HepG2 (cell line): ENCODE results near the gene SPRY1. TPM values are rescaled to one million over a fixed set of nuclear protein-coding genes. Genes with fewer than 3 reads are reported as not detected.

Source experiments
- FOXK1 ChIP-seq: sonication (generic); formaldehyde crosslinking; IDR thresholded peaks from 2 replicates; pipeline ENCODE4 v1.4.0; 2020; ENCODE audit warnings: low read depth, missing genetic modification reagents, borderline replicate concordance
- ZMYM4 ChIP-seq: sonication (generic); formaldehyde crosslinking; IDR thresholded peaks from 2 replicates; pipeline ENCODE4 v1.8.1; 2023; ENCODE audit warnings: mild to moderate bottlenecking, missing genetic modification reagents
- ZNF432 ChIP-seq: sonication (generic); formaldehyde crosslinking; IDR thresholded peaks from 2 replicates; pipeline ENCODE4 v1.5.0; 2020; ENCODE audit warnings: missing genetic modification reagents, mild to moderate bottlenecking, borderline replicate concordance
- ZNF441 ChIP-seq: sonication (generic); formaldehyde crosslinking; IDR thresholded peaks from 2 replicates; pipeline ENCODE4 v1.7.0; 2021; ENCODE audit warnings: missing genetic modification reagents, borderline replicate concordance
- ZNF557 ChIP-seq: sonication (generic); formaldehyde crosslinking; IDR thresholded peaks from 2 replicates; pipeline ENCODE4 v1.4.0; 2020; ENCODE audit warnings: missing genetic modification reagents
- ZNF562 ChIP-seq: sonication (generic); formaldehyde crosslinking; IDR thresholded peaks from 2 replicates; pipeline ENCODE4 v1.8.0; 2022; ENCODE audit warnings: missing genetic modification reagents, borderline replicate concordance
- ZNF570 ChIP-seq: sonication (generic); formaldehyde crosslinking; IDR thresholded peaks from 2 replicates; pipeline ENCODE4 v1.4.0; 2020; ENCODE audit warnings: mild to moderate bottlenecking, missing genetic modification reagents, borderline replicate concordance
- ZNF780A ChIP-seq: sonication (generic); formaldehyde crosslinking; IDR thresholded peaks from 2 replicates; pipeline ENCODE4 v1.8.0; 2022; ENCODE audit warnings: mild to moderate bottlenecking, missing genetic modification reagents, moderate library complexity
- polyA plus RNA-seq, 8 experiments: library from polyadenylated mRNA; depleted of rRNA in 3 of 8; stranded (reverse) in 7 of 8; unstranded in 1 of 8; fragments of >200 nt; fragmentation: Illumina TruSeq in 4 of 8; extraction: Trizol in 4 of 8; gene quantifications; 2 replicates each; pipeline versions ENCODE4 v1.2.1 to v1.2.3, GENCODE V29; 2011 to 2016; ENCODE audit warnings: low read depth in 4 of 8, missing spikeins in 1 of 8, mixed read lengths in 1 of 8; ENCODE audit not compliant: insufficient read depth in 1 of 8
- total RNA-seq, 5 experiments: library from RNA; depleted of rRNA; stranded (reverse); fragments of >200 nt; fragmentation: Illumina TruSeq; extraction: Trizol; gene quantifications; 2 replicates each; pipeline ENCODE4 v1.2.3, GENCODE V29; 2016; ENCODE audit warnings: low read depth in 1 of 5
- TF ChIP-seq, protein P1 (sequence below): sonication (generic); formaldehyde crosslinking; IDR thresholded peaks from 2 replicates; pipeline ENCODE4 v1.4.0; 2020; ENCODE audit warnings: low read depth, missing genetic modification reagents
- TF ChIP-seq, protein P2 (sequence below): sonication (generic); formaldehyde crosslinking; IDR thresholded peaks from 2 replicates; pipeline ENCODE4 v1.4.0; 2020; ENCODE audit warnings: mild to moderate bottlenecking, missing genetic modification reagents
- TF ChIP-seq, protein P3 (sequence below), 2 experiments: fragments of 450-650 bp in 1 of 2; sonication (generic) in 1 of 2; formaldehyde crosslinking in 1 of 2; IDR thresholded peaks; 2 replicates each; pipeline versions ENCODE4 v1.6.1 to v1.8.0; 2016 to 2022; ENCODE audit warnings: antibody characterized with exemption in 1 of 2, mild to moderate bottlenecking in 1 of 2, missing genetic modification reagents in 1 of 2

The SPRY1 gene
- total and polyA plus RNA-seq, 2 of the 13 experiments (the other 11 are each of a cell fraction or from before 2014, with no cell fraction given): 24.7 to 33.4 TPM

DNA sequence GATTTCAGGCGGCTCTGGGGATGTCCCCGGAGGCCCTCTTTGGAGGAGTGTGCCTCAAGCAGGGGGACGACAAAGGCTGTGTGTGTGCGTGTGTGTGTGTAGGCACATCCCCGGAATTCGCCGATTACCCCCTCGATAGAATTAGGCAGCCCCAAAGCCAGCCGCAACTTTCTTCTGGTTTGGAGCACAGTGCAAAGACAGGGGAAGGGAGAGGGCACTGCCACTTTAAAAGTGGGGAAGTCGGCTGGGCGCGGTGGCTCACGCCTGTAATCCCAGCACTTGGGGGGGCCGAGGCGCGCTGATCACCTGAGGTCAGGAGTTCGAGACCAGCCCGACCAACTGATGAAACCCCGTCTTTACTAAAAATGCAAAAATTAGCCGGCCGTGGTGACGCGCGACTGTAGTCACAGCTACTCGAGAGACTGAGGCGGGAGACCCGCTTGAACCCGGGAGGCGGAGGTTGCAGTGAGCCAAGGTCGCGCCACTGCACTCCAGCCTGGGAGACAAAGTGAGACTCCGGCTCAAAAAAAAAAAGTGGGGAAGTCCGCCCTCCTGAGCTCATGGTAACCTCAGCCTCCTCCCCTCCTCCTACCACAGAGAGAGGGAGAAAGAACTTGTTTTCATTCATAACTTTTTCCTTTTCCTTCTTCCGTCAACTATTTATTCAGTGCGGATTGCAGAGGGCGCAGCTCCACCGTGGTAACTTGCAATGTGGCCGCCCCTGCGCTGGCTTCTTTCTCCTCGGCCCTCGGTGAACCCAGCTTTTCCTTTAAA, 2.4 kb downstream of the SPRY1 start (continued):
- TF ChIP-seq, protein P1, sequence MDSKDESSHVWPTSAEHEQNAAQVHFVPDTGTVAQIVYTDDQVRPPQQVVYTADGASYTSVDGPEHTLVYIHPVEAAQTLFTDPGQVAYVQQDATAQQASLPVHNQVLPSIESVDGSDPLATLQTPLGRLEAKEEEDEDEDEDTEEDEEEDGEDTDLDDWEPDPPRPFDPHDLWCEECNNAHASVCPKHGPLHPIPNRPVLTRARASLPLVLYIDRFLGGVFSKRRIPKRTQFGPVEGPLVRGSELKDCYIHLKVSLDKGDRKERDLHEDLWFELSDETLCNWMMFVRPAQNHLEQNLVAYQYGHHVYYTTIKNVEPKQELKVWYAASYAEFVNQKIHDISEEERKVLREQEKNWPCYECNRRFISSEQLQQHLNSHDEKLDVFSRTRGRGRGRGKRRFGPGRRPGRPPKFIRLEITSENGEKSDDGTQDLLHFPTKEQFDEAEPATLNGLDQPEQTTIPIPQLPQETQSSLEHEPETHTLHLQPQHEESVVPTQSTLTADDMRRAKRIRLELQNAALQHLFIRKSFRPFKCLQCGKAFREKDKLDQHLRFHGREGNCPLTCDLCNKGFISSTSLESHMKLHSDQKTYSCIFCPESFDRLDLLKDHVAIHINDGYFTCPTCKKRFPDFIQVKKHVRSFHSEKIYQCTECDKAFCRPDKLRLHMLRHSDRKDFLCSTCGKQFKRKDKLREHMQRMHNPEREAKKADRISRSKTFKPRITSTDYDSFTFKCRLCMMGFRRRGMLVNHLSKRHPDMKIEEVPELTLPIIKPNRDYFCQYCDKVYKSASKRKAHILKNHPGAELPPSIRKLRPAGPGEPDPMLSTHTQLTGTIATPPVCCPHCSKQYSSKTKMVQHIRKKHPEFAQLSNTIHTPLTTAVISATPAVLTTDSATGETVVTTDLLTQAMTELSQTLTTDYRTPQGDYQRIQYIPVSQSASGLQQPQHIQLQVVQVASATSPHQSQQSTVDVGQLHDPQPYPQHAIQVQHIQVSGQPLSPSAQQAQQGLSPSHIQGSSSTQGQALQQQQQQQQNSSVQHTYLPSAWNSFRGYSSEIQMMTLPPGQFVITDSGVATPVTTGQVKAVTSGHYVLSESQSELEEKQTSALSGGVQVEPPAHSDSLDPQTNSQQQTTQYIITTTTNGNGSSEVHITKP: no peak
- TF ChIP-seq ZNF557 (0 out of 2 replicates have a peak, but pooled peaks have one; percentile 35), ZMYM4 (CRISPR knock-in tag) (peak; percentile 25; the same call in 1 of the 2 replicates), FOXK1 (CRISPR knock-in tag) (0 out of 2 replicates have a peak, but pooled peaks have one; percentile 20), ZNF570 (CRISPR knock-in tag) (no peak), ZNF432 (0 out of 2 replicates have a peak, but pooled peaks have one; percentile 36), ZNF780A (CRISPR knock-in tag) (0 out of 2 replicates have a peak, but pooled peaks have one; percentile 31), ZNF562 (CRISPR knock-in tag) (0 out of 2 replicates have a peak, but pooled peaks have one; percentile 47), ZNF441 (peak; percentile 68; the same call in 1 of the 2 replicates)
- TF ChIP-seq, protein P2, sequence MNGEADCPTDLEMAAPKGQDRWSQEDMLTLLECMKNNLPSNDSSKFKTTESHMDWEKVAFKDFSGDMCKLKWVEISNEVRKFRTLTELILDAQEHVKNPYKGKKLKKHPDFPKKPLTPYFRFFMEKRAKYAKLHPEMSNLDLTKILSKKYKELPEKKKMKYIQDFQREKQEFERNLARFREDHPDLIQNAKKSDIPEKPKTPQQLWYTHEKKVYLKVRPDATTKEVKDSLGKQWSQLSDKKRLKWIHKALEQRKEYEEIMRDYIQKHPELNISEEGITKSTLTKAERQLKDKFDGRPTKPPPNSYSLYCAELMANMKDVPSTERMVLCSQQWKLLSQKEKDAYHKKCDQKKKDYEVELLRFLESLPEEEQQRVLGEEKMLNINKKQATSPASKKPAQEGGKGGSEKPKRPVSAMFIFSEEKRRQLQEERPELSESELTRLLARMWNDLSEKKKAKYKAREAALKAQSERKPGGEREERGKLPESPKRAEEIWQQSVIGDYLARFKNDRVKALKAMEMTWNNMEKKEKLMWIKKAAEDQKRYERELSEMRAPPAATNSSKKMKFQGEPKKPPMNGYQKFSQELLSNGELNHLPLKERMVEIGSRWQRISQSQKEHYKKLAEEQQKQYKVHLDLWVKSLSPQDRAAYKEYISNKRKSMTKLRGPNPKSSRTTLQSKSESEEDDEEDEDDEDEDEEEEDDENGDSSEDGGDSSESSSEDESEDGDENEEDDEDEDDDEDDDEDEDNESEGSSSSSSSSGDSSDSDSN: peak; percentile 47; the same call in 1 of the 2 replicates
- TF ChIP-seq, protein P3, sequence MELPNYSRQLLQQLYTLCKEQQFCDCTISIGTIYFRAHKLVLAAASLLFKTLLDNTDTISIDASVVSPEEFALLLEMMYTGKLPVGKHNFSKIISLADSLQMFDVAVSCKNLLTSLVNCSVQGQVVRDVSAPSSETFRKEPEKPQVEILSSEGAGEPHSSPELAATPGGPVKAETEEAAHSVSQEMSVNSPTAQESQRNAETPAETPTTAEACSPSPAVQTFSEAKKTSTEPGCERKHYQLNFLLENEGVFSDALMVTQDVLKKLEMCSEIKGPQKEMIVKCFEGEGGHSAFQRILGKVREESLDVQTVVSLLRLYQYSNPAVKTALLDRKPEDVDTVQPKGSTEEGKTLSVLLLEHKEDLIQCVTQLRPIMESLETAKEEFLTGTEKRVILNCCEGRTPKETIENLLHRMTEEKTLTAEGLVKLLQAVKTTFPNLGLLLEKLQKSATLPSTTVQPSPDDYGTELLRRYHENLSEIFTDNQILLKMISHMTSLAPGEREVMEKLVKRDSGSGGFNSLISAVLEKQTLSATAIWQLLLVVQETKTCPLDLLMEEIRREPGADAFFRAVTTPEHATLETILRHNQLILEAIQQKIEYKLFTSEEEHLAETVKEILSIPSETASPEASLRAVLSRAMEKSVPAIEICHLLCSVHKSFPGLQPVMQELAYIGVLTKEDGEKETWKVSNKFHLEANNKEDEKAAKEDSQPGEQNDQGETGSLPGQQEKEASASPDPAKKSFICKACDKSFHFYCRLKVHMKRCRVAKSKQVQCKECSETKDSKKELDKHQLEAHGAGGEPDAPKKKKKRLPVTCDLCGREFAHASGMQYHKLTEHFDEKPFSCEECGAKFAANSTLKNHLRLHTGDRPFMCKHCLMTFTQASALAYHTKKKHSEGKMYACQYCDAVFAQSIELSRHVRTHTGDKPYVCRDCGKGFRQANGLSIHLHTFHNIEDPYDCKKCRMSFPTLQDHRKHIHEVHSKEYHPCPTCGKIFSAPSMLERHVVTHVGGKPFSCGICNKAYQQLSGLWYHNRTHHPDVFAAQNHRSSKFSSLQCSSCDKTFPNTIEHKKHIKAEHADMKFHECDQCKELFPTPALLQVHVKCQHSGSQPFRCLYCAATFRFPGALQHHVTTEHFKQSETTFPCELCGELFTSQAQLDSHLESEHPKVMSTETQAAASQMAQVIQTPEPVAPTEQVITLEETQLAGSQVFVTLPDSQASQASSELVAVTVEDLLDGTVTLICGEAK (IDR thresholded peaks at IDR 0.05): no peak
- TF ChIP-seq, protein P3 (CRISPR knock-in tag; IDR thresholded peaks at IDR 0.05): peak; percentile 20; the same call in 1 of the 2 replicates
